PFSK-1 (cell line): ENCODE results near the gene HAS3.

Experiments used
- POLR2AphosphoS5 ChIP-seq: IDR thresholded peaks from 2 replicates; pipeline ENCODE4 v1.6.1; 2012; ENCODE audit warnings: low read depth, mild to moderate bottlenecking, control low read depth, low read length, moderate library complexity
- REST ChIP-seq, 2 experiments: IDR thresholded peaks; 2 replicates each; pipeline versions ENCODE4 v1.6.1 to v1.8.0; 2011 to 2012; ENCODE audit warnings: low read depth in 2 of 2, low read length in 2 of 2, control low read depth in 1 of 2, inconsistent platforms in 1 of 2, mild to moderate bottlenecking in 1 of 2, moderate library complexity in 1 of 2; ENCODE audit not compliant: insufficient read depth in 1 of 2

DNA sequence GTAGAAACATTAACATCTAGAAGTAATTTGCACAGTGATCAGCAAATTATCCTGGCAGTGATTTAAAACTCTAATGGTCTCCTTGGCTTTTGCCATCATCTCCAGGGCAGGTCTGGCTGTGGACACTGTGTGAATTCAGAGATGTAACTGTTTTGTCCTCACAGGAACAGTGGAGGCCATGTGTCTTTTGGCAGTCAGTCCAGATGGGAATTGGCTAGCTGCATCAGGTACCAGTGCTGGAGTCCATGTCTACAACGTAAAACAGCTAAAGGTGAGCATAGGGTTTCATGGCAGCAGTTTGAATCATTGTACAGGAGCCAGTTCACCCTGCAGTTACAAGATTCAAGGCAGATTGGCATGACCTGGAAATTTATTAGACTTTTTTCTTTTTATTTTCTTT, 54.7 kb downstream of the HAS3 start:
- TF ChIP-seq POLR2AphosphoS5: no peak
- no peak for TF ChIP-seq REST (IDR thresholded peaks at IDR 0.05; ENCODE audit: insufficient read depth in 1 of 2, low read depth in 2 of 2, low read length in 2 of 2)
